ENCODE measurements around the gene ASB18.

ASB18 gene

DNA sequence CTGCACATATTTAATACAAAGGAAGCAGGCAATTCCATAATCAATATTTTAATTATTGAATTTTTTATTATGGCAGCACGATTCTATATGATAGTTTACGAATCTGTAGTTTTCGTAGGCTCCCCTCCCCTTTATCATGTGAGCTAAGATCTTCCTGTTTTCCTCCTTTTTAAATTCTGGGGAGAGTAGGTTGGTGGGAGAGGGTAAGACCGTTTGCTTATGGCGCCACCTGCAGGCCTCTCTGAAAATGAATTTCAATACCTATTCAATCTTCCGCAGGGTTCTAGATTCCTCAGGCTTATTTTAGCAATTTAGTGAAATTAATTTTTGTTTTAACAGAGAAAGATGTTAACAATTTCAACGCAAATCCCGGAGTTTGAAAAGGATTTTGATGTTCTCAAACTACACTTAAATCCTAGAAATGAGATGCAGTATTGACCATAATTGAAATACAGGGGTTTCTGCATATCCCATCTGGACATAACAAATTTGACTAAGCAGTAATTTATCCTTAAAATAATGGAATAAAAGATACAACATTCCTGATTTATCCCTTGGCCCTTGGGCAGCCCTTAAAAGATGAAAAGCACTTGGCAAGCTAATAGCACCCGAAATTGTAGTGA is 83.3 kb downstream of the ASB18 start:
- TF ChIP-seq, protein P1, sequence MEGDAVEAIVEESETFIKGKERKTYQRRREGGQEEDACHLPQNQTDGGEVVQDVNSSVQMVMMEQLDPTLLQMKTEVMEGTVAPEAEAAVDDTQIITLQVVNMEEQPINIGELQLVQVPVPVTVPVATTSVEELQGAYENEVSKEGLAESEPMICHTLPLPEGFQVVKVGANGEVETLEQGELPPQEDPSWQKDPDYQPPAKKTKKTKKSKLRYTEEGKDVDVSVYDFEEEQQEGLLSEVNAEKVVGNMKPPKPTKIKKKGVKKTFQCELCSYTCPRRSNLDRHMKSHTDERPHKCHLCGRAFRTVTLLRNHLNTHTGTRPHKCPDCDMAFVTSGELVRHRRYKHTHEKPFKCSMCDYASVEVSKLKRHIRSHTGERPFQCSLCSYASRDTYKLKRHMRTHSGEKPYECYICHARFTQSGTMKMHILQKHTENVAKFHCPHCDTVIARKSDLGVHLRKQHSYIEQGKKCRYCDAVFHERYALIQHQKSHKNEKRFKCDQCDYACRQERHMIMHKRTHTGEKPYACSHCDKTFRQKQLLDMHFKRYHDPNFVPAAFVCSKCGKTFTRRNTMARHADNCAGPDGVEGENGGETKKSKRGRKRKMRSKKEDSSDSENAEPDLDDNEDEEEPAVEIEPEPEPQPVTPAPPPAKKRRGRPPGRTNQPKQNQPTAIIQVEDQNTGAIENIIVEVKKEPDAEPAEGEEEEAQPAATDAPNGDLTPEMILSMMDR (IDR thresholded peaks at IDR 0.05; ENCODE audit: low read depth, low read length, missing control alignments) = peak; percentile 68
- no peak overlapping the region for H3K4me3 ChIP-seq (ENCODE audit: low read depth, low read length)
- no peak for DNase-seq (ENCODE audit: low read depth)
- in situ Hi-C loops (cut with HindIII; ENCODE audit: low sequenced_read_pairs) = loop anchor here (25.0 kb wide), 1 partner anchor 394 kb away; no protein-coding TSS in a partner anchor

DNA sequence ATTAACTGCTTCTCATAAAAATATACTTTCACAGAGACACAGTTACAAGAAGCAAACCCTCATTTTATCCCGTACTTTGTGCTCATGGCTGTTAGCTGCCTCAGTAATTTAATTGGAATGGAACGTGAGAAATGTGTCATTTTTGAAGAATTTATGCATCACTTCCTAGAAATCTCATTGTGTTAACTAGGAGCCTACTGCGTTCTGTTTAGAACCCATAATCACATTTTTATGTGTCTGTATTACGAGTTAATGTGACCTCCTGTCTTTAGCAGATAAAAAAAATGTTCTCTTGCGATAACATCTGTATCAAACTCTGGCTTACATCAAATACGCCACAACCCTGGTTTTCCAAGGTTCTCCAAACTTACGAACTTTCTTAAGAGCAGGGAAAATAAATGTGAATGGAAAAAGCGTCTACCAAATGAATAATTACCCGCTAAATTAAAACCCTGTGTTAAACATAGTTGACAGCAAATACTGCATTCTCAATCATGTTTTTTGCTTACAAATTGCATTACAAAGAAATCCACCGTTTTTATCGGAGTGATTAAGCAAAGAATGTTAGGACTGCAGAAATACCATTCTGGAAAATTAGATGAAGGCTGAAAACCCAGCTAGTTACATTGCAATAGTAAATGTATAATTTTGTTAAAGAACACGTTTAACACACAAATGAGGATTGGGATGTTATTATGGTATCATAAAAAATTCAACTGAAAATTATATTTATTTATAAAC is 84.0 kb downstream of the ASB18 start:
- DNase-seq (ENCODE audit: low read depth) = no peak
- TF ChIP-seq, protein P1 (IDR thresholded peaks at IDR 0.05; ENCODE audit: low read depth, low read length, missing control alignments) = no peak
- peak overlapping the region; percentile 36 for H3K4me3 ChIP-seq (ENCODE audit: low read depth, low read length)
- in situ Hi-C loops (cut with HindIII; ENCODE audit: low sequenced_read_pairs) = loop anchor here (25.0 kb wide), 1 partner anchor 393 kb away; no protein-coding TSS in a partner anchor

DNA sequence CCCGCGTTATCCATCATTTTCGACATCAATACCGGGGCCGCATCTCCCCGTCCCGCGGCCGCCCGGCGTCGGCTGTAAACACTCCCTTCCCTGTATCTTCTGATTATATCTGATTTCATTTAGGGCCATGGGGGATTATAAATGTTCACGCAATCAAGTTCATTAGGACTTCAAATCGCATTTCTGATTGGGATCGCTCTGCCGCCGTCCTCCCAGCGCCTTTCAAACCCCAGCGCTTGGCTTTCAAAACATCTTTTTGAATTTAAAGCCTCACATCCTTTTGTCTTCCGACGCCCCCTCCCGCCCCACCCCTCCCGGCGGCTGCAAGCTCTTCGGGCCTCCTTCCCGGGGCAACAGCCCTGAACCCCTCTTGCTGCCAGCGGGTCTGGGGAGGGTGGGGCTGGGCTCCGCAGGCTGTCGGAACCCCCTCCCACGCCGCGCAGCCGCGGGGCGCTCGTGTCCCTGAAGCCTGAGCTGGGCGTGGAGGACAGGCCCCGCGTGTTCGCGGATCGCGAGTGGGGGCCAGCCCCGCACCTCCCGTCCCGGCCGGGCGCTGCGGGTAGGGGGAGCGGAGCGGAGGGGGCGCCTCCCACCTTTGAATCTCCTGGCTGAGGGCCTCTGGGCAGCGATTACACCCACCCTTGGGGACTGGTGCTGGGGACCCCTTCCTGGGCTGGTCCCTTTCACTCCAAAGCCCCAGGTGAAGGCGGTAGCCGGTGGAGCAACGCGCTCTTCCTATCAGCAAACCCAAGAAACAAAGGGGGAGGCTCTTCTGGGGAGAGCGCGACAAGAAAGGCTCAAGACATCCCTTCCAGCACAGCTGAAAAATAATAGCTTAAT is 84.8 kb downstream of the ASB18 start:
- DNase-seq (ENCODE audit: low read depth) = no peak
- in situ Hi-C loops (cut with HindIII; ENCODE audit: low sequenced_read_pairs) = loop anchor here (25.0 kb wide), 1 partner anchor 392 kb away; no protein-coding TSS in a partner anchor
- TF ChIP-seq, protein P1 (IDR thresholded peaks at IDR 0.05; ENCODE audit: low read depth, low read length, missing control alignments) = no peak
- peak overlapping the region; percentile 36 for H3K4me3 ChIP-seq (ENCODE audit: low read depth, low read length)

DNA sequence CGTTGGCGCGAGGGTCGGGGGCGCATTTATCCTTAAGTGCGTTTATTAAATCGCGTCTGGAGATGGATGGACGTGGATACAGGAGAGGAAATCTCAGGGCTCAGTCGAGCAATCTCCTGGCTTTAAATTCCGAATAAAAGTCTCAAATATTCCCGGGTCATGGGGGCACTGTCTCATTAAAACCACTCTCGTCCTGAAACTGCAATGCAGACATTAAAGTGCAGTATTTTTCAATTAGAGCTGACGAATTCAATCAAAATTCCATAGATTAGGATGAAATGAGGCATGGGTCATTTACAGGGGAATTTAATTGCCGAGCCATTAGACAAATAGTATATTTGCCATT is 85.3 kb downstream of the ASB18 start:
- in situ Hi-C loops (cut with HindIII; ENCODE audit: low sequenced_read_pairs) = loop anchor here (25.0 kb wide), 1 partner anchor 392 kb away; no protein-coding TSS in a partner anchor
- DNase-seq (ENCODE audit: low read depth) = no peak
- peak overlapping the region; percentile 36 for H3K4me3 ChIP-seq (ENCODE audit: low read depth, low read length)
- TF ChIP-seq, protein P1 (IDR thresholded peaks at IDR 0.05; ENCODE audit: low read depth, low read length, missing control alignments) = no peak

DNA sequence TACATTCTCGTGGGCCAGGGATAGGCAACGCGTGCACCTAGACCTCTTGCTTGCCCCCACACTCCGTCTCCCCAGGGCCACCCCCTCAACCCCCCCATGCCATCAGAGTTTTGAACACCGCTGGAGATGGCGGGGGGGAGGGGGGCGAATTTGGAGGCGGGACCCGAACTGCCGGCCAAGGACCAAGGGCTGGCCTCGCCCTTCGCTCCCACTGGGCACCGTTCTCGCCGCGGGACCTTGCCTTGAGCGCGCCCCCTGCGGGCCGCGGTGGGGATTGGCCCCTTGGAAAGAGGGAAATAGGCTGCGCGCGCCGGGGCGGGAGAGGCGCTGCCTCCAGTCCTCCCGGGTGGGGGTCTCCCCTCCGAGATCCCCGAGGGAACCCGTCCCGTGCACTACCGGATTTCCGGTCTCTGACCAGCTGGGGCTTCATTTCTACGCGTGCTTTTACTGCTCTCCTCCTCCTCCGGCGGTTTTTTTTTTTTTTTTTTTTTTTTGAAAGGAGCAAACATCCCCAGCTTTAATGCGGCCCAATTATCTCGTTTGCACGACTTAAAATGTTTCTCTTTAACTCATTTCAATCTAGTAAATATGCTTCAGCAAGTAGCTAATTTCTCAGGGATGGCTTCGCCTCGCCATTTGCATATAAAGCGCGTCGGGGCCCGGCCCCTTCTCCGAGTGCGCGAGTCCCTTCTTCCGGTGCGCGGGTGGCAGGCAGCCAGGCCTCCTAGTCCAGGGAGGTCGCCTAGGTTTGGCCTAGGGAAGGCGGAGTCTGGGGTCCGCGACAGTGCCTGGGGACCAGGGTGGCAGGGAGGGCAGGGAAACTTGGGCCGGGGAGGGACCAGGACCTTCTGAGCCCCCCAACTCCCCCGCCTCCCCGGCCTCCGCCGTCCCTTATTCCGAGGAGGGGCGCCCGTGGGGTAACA is 86.0 kb downstream of the ASB18 start:
- in situ Hi-C loops (cut with HindIII; ENCODE audit: low sequenced_read_pairs) = loop anchor here (25.0 kb wide), 1 partner anchor 391 kb away; no protein-coding TSS in a partner anchor
- DNase-seq (ENCODE audit: low read depth) = no peak
- H3K4me3 ChIP-seq (ENCODE audit: low read depth, low read length) = peak overlapping the region; percentile 36
- TF ChIP-seq, protein P1 (IDR thresholded peaks at IDR 0.05; ENCODE audit: low read depth, low read length, missing control alignments) = peak; percentile 83
